H1 (cell line): ENCODE measurements around the gene PEX1. TPM values are rescaled to one million over a fixed set of nuclear protein-coding genes. Genes with fewer than 3 reads are reported as not detected.

ENCODE experiments used
- BACH1 ChIP-seq: IDR thresholded peaks from 2 replicates; pipeline ENCODE4 v1.6.1; 2012; ENCODE audit warnings: low read length, improper control_type of control experiment
- CREB1 ChIP-seq: IDR thresholded peaks from 2 replicates; pipeline ENCODE4 v1.6.1; 2012; ENCODE audit warnings: inconsistent platforms
- GABPA ChIP-seq: IDR thresholded peaks from 2 replicates; pipeline ENCODE4 v1.6.1; 2011; ENCODE audit warnings: mild to moderate bottlenecking, low read length, moderate library complexity, borderline replicate concordance; ENCODE audit not compliant: insufficient read depth
- GTF2F1 ChIP-seq: IDR thresholded peaks from 2 replicates; pipeline ENCODE4 v1.6.1; 2012; ENCODE audit warnings: low read depth, low read length, improper control_type of control experiment, borderline replicate concordance
- JUND ChIP-seq: IDR thresholded peaks from 2 replicates; pipeline ENCODE4 v1.6.1; 2011; ENCODE audit warnings: mild to moderate bottlenecking, improper control_type of control experiment, low read length
- RAD21 ChIP-seq, 2 experiments: IDR thresholded peaks in 1 of 2; conservative IDR thresholded peaks in 1 of 2; 2 replicates each; pipeline ENCODE4 v1.6.1; 2011; ENCODE audit warnings: low read depth in 2 of 2, low read length in 2 of 2, improper control_type of control experiment in 1 of 2, inconsistent platforms in 1 of 2, mild to moderate bottlenecking in 1 of 2, moderate library complexity in 1 of 2
- RBBP5 ChIP-seq: IDR thresholded peaks from 2 replicates; pipeline ENCODE4 v1.7.1; 2012; ENCODE audit warnings: low read depth, mild to moderate bottlenecking, inconsistent platforms, low read length, moderate library complexity, borderline replicate concordance
- SP1 ChIP-seq: IDR thresholded peaks from 2 replicates; pipeline ENCODE4 v1.6.1; 2011; ENCODE audit warnings: low read depth, low read length
- TAF7 ChIP-seq: optimal IDR thresholded peaks from 2 replicates; pipeline ENCODE3; 2011; ENCODE audit warnings: low read depth, mild to moderate bottlenecking, inconsistent platforms, low read length, moderate library complexity, borderline replicate concordance
- TEAD4 ChIP-seq: IDR thresholded peaks from 2 replicates; pipeline ENCODE4 v1.6.1; 2012; ENCODE audit warnings: low read depth, low read length, inconsistent platforms, mixed read lengths
- polyA plus RNA-seq, 7 experiments: library from polyadenylated mRNA; depleted of rRNA in 3 of 7; stranded (reverse) in 5 of 7; unstranded in 2 of 7; fragments of >200 nt in 5 of 7; fragments of 200-250 nt in 2 of 7; gene quantifications; 1 replicate in 5 of 7; 2 replicates in 1 of 7; 4 replicates in 1 of 7; pipeline versions ENCODE4 v1.2.1 to v1.2.3, GENCODE V29; 2011 to 2013; ENCODE audit warnings: missing spikeins in 2 of 7, mixed read lengths in 2 of 7
- total RNA-seq: library from RNA; stranded (reverse); fragmentation: NEBNext Ultra II Directional; extraction: Animal tissue kit (Norgen Biotek cat#: 25700); gene quantifications from 2 replicates; pipeline ENCODE4 v1.2.1, GENCODE V29; 2021
- TF ChIP-seq, protein P1 (sequence below): fragments of 300-600 bp; sonication (generic); IDR thresholded peaks from 2 replicates; pipeline ENCODE4 v1.7.1; 2012; ENCODE audit warnings: low read length, moderate library complexity, mild to moderate bottlenecking, inconsistent platforms; ENCODE audit not compliant: insufficient replicate concordance
- TF ChIP-seq, protein P2 (sequence below): IDR thresholded peaks from 2 replicates; pipeline ENCODE4 v1.6.1; 2011; ENCODE audit warnings: low read depth, mild to moderate bottlenecking, low read length; ENCODE audit not compliant: insufficient read depth

The PEX1 gene
- total and polyA plus RNA-seq, 2 of the 8 experiments (the other 6 are each of a cell fraction or from before 2014, with no cell fraction given): 16.4 to 23.9 TPM

DNA sequence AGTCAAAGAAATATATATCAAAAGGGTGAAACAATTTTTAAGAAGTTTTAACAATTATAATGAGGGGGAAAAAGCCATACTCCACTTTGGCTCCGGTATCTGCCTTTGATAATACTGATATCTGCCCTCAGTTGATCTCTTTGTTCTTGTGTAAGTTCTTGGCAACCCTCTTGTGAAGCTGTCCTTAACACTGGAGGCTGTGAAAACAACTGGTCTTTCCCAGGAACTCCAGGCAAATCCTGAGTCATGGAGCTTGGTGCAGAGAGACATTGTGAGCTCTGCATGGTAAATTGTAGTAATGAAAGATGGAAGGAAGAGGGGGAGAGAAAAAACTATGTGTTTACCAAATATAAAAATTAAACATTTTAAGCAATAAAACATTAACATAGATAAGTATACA lies 38.7 kb downstream of the PEX1 start (continued):
- TF ChIP-seq, protein P1, sequence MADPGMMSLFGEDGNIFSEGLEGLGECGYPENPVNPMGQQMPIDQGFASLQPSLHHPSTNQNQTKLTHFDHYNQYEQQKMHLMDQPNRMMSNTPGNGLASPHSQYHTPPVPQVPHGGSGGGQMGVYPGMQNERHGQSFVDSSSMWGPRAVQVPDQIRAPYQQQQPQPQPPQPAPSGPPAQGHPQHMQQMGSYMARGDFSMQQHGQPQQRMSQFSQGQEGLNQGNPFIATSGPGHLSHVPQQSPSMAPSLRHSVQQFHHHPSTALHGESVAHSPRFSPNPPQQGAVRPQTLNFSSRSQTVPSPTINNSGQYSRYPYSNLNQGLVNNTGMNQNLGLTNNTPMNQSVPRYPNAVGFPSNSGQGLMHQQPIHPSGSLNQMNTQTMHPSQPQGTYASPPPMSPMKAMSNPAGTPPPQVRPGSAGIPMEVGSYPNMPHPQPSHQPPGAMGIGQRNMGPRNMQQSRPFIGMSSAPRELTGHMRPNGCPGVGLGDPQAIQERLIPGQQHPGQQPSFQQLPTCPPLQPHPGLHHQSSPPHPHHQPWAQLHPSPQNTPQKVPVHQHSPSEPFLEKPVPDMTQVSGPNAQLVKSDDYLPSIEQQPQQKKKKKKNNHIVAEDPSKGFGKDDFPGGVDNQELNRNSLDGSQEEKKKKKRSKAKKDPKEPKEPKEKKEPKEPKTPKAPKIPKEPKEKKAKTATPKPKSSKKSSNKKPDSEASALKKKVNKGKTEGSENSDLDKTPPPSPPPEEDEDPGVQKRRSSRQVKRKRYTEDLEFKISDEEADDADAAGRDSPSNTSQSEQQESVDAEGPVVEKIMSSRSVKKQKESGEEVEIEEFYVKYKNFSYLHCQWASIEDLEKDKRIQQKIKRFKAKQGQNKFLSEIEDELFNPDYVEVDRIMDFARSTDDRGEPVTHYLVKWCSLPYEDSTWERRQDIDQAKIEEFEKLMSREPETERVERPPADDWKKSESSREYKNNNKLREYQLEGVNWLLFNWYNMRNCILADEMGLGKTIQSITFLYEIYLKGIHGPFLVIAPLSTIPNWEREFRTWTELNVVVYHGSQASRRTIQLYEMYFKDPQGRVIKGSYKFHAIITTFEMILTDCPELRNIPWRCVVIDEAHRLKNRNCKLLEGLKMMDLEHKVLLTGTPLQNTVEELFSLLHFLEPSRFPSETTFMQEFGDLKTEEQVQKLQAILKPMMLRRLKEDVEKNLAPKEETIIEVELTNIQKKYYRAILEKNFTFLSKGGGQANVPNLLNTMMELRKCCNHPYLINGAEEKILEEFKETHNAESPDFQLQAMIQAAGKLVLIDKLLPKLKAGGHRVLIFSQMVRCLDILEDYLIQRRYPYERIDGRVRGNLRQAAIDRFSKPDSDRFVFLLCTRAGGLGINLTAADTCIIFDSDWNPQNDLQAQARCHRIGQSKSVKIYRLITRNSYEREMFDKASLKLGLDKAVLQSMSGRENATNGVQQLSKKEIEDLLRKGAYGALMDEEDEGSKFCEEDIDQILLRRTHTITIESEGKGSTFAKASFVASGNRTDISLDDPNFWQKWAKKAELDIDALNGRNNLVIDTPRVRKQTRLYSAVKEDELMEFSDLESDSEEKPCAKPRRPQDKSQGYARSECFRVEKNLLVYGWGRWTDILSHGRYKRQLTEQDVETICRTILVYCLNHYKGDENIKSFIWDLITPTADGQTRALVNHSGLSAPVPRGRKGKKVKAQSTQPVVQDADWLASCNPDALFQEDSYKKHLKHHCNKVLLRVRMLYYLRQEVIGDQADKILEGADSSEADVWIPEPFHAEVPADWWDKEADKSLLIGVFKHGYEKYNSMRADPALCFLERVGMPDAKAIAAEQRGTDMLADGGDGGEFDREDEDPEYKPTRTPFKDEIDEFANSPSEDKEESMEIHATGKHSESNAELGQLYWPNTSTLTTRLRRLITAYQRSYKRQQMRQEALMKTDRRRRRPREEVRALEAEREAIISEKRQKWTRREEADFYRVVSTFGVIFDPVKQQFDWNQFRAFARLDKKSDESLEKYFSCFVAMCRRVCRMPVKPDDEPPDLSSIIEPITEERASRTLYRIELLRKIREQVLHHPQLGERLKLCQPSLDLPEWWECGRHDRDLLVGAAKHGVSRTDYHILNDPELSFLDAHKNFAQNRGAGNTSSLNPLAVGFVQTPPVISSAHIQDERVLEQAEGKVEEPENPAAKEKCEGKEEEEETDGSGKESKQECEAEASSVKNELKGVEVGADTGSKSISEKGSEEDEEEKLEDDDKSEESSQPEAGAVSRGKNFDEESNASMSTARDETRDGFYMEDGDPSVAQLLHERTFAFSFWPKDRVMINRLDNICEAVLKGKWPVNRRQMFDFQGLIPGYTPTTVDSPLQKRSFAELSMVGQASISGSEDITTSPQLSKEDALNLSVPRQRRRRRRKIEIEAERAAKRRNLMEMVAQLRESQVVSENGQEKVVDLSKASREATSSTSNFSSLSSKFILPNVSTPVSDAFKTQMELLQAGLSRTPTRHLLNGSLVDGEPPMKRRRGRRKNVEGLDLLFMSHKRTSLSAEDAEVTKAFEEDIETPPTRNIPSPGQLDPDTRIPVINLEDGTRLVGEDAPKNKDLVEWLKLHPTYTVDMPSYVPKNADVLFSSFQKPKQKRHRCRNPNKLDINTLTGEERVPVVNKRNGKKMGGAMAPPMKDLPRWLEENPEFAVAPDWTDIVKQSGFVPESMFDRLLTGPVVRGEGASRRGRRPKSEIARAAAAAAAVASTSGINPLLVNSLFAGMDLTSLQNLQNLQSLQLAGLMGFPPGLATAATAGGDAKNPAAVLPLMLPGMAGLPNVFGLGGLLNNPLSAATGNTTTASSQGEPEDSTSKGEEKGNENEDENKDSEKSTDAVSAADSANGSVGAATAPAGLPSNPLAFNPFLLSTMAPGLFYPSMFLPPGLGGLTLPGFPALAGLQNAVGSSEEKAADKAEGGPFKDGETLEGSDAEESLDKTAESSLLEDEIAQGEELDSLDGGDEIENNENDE: no peak
- TF ChIP-seq TAF7: no peak
- no peak for TF ChIP-seq JUND
- TF ChIP-seq TEAD4: no peak
- no peak for TF ChIP-seq SP1
- no peak for TF ChIP-seq GABPA
- no peak for TF ChIP-seq RBBP5
- TF ChIP-seq CREB1: no peak
- no peak for TF ChIP-seq RAD21 (IDR thresholded peaks at IDR 0.05 in 1 of 2, conservative IDR thresholded peaks at IDR 0.05 in 1 of 2; ENCODE audit: low read depth in 2 of 2, low read length in 2 of 2)
- TF ChIP-seq, protein P2, sequence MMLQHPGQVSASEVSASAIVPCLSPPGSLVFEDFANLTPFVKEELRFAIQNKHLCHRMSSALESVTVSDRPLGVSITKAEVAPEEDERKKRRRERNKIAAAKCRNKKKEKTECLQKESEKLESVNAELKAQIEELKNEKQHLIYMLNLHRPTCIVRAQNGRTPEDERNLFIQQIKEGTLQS: no peak
- no peak for TF ChIP-seq BACH1
- TF ChIP-seq GTF2F1: no peak
